Endothelial cell of umbilical vein (primary cell): ENCODE results near the gene MAPK1IP1L.

Experiments used
- EZH2 ChIP-seq: IDR thresholded peaks from 2 replicates; pipeline ENCODE4 v1.6.1; 2012; ENCODE audit warnings: borderline replicate concordance, low read depth, mild to moderate bottlenecking, moderate library complexity, low read length, inconsistent platforms; ENCODE audit not compliant: severe bottlenecking
- FOS ChIP-seq: IDR thresholded peaks from 2 replicates; pipeline ENCODE4 v1.6.1; 2011; ENCODE audit warnings: mild to moderate bottlenecking, low read length, moderate library complexity, borderline replicate concordance; ENCODE audit not compliant: insufficient read depth
- MAX ChIP-seq: IDR thresholded peaks from 2 replicates; pipeline ENCODE4 v1.6.1; 2011; ENCODE audit not compliant: insufficient read depth, insufficient read length
- POLR2A ChIP-seq: IDR thresholded peaks from 2 replicates; pipeline ENCODE4 v1.6.1; 2012; ENCODE audit warnings: low read depth, mild to moderate bottlenecking, control low read depth, low read length
- POLR2AphosphoS5 ChIP-seq: IDR thresholded peaks from 2 replicates; pipeline ENCODE4 v1.6.1; 2012; ENCODE audit warnings: low read depth, mild to moderate bottlenecking, control low read depth, low read length, moderate library complexity; ENCODE audit not compliant: insufficient read depth
- TF ChIP-seq, protein P1 (sequence below), 2 donors: IDR thresholded peaks; 1 replicate in 1 of 2; 2 replicates in 1 of 2; pipeline ENCODE4 v1.5.1; 2011; ENCODE audit warnings: low read length in 2 of 2, mild to moderate bottlenecking in 2 of 2, moderate library complexity in 2 of 2, control low read depth in 1 of 2, inconsistent platforms in 1 of 2, low read depth in 1 of 2; ENCODE audit not compliant: insufficient read depth in 1 of 2; ENCODE audit errors: extremely low read depth in 1 of 2

DNA sequence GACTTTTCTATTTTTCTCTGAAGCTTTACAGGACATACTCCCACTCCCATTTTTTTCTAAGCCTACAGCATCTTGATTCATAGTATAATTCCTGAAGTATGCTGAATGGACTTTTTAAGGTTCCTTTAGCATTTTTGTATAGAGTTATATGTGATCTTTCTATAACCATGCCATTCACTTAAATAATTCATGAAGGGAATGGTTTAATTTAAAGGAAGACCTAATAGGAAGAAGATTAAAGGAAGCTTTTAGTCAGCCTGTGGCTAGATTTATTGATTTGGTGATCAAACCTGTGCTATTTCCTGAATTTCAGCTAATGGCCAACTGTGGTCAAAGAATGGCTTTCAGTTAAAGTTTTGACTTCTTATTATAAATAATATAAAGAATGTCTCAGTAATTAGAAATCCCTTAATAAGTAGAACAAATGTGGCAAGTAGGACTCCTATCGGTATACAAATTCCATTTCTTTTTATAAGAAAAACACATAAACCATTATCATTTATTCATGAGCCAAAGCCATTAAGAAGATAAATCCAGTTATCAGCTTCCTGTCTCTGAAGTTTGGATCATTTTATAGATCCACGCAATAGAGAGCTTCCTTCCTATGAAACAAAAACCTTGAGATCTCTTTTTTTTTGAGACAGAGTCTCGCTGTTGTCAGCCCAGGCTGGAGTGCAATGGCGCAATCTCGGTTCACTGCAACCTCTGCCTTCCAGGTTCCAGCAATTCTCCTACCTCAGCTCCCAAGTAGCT lies 4.0 kb upstream of the MAPK1IP1L start:
- TF ChIP-seq, protein P1, sequence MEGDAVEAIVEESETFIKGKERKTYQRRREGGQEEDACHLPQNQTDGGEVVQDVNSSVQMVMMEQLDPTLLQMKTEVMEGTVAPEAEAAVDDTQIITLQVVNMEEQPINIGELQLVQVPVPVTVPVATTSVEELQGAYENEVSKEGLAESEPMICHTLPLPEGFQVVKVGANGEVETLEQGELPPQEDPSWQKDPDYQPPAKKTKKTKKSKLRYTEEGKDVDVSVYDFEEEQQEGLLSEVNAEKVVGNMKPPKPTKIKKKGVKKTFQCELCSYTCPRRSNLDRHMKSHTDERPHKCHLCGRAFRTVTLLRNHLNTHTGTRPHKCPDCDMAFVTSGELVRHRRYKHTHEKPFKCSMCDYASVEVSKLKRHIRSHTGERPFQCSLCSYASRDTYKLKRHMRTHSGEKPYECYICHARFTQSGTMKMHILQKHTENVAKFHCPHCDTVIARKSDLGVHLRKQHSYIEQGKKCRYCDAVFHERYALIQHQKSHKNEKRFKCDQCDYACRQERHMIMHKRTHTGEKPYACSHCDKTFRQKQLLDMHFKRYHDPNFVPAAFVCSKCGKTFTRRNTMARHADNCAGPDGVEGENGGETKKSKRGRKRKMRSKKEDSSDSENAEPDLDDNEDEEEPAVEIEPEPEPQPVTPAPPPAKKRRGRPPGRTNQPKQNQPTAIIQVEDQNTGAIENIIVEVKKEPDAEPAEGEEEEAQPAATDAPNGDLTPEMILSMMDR (IDR thresholded peaks at IDR 0.05; ENCODE audit: extremely low read depth in 1 of 2, insufficient read depth in 1 of 2, low read depth in 1 of 2, low read length in 2 of 2), result no peak
- TF ChIP-seq EZH2 (no peak), POLR2AphosphoS5 (no peak), FOS (no peak), MAX (no peak), POLR2A (no peak)
